CD1c-positive myeloid dendritic cell (primary cell): ENCODE measurements around the gene MCF2L.
A peak's percentile ranks its signal among the peaks of the same experiment; 100 is the strongest.
"Not testable (repeated sequence)": the region's sequence is repeated elsewhere in the genome, so short reads cannot be mapped to it uniquely, and the experiment has no call there.

ENCODE experiments used
- DNase-seq: peaks from one replicate; pipeline ENCODE4 v3.0.0-alpha.2; 2016; ENCODE audit errors: extremely low spot score

The MCF2L gene, protein sequence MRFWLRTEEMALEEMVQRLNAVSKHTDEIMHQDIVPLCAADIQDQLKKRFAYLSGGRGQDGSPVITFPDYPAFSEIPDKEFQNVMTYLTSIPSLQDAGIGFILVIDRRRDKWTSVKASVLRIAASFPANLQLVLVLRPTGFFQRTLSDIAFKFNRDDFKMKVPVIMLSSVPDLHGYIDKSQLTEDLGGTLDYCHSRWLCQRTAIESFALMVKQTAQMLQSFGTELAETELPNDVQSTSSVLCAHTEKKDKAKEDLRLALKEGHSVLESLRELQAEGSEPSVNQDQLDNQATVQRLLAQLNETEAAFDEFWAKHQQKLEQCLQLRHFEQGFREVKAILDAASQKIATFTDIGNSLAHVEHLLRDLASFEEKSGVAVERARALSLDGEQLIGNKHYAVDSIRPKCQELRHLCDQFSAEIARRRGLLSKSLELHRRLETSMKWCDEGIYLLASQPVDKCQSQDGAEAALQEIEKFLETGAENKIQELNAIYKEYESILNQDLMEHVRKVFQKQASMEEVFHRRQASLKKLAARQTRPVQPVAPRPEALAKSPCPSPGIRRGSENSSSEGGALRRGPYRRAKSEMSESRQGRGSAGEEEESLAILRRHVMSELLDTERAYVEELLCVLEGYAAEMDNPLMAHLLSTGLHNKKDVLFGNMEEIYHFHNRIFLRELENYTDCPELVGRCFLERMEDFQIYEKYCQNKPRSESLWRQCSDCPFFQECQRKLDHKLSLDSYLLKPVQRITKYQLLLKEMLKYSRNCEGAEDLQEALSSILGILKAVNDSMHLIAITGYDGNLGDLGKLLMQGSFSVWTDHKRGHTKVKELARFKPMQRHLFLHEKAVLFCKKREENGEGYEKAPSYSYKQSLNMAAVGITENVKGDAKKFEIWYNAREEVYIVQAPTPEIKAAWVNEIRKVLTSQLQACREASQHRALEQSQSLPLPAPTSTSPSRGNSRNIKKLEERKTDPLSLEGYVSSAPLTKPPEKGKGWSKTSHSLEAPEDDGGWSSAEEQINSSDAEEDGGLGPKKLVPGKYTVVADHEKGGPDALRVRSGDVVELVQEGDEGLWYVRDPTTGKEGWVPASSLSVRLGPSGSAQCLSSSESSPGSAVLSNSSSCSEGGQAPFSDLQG

DNA sequence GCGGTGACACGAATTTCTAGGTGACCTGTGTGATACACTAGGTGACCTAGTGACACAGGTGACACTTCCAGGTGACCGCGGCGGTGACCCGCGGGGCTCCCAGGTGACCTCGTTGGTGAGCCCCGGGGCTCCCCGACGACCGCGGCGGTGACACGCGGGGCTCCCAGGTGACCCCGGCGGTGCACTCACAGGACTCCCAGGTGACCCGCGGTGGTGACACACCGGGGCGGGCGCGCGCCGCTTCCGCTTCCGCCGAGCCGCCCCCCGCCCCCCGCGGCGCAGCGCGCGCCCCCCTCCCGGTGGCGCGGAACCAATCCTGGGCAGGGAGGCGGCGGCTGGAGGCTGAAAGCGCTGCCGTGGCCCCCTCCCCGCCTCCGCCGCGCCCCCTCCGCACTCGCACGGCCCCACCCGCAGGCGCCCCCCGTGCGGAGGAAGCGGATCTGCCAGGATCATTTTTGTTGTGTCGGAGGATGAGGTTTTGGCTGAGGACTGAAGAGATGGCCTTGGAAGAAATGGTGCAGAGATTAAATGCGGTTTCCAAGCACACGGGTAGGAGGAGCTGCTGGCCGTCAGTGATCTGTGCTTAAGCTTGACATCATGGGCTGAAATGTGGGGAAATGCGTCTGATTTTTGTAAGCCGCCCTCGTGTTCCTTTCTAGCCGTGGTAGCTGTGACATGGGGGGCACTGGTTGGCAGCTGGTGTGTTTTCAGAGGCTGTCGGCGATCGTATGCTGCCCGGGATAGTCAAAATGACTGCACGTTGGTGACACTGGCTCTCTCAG, at the start of gene MCF2L:
Gene MCF2L, plus strand, starts transcription at position 305 of the 782 bp plus-strand sequence. Its CDS starts 166 bp downstream, at position 471.
- DNase-seq: peak; percentile 27

DNA sequence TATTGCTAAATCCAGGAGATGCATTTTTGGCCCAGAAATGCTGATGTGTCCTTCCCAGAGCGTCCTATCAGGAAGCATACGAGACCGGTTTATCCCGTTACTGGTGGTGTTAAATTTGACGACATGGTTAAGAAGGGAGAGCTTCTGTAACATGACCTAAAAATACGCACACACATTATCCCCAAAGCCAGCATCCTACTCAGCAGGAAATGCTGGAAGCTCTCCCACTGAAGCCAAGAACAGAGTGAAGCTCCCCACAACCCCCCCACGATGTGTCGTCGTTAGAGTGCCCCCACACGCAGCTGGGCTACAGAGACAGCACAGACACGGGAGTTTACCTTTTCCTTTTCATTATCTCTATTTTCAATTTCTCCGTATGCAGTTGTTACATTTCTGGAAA, 45.1 kb upstream of the MCF2L start:
- DNase-seq: no peak

DNA sequence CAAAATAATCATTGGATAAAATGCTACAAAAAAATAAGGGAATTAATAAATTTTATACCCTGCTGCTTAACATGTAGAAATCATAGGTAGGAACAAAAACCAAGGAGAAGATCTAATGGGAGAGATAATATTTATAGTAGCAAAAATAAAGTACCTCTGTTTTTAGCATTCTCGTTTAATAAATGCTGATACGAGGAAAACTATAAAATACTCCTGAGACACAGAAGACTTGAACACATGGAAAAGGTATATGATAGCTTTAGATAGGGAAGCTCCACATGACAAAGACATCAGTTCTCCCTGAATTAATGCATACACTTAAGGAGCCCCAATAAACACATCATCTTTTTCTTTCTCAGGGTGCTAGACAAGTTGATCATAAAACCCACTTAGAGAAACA, 44.6 kb upstream of the MCF2L start:
- DNase-seq: no peak

DNA sequence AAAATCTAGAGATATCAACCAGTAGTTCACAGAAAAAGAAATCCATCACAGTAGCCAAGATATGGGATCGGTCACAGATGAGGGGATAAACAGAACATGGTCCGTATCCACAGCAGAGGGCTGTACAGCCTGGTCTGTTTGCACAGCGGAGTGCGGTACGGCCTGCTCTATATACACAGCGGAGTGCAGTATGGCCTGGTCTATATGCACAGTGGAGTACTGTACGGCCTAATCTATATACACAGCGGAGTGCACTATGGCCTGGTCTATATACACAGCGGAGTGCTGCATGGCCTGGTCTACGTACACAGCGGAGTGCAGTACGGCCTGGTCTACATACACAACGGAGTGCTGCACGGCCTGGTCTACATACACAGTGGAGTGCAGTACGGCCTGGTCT, 43.0 kb upstream of the MCF2L start:
- no peak for DNase-seq

DNA sequence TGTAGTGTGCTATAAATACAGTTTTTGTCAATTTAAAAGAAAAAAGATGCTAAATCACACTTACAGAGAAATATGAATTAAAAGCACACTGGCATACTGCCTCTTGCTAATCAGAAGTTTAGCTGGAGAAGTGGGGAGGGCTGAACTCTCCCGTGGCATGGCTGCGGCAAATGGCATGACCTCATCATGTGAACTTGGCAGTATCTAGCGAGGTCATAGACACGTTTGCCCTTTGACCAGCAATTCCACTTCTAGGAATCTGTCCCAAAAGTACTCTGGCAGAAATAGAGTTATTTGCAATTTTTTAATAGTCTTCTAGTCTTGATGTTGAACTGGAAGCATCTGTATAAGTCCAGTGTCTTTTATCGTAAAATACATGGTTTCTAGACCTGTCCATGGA, 42.0 kb upstream of the MCF2L start:
- no peak for DNase-seq

DNA sequence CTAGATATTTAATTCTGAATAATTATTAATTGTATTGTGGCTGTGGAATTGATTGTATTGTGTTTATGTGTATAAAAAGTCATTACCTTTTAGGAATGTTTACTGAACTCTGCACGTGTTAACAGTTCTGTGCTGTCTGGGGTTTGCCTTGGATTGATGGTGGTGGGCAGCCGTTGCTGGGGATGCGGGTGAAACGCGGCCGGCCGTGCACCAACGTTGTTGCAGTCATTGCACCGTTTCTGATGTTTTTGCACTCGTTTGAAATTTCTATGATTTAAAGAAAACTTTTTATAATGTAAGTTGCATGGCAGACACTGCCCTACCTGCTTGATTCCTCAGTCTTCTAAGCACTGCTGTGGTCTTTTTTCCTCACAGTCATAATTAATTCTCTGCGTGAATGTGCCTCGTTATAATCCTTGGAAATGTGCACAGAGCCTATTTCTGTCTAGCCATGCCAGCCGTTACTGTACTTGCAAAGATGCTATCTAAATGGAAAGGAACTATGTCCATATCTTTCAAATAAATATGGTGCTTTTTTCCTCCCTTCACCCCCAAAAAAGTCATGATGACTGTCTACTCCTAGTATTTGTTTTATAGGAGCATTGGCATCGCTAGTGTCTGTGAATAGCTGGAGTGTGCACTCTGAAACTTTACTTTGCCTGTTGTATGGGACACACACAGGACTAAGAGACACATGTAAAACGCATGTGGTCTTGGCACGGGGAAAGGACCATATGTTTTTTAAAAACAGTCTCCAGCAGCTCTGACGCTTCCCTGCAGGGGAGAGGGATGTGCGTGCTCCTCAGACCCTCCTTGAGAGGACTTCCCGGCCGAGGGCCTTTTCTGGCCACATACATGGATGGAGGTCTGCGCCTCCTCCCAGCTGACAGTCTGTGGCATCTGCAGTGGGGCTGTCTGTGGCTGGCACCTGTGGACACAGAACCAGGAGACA, 40.7 kb upstream of the MCF2L start:
- no peak for DNase-seq

DNA sequence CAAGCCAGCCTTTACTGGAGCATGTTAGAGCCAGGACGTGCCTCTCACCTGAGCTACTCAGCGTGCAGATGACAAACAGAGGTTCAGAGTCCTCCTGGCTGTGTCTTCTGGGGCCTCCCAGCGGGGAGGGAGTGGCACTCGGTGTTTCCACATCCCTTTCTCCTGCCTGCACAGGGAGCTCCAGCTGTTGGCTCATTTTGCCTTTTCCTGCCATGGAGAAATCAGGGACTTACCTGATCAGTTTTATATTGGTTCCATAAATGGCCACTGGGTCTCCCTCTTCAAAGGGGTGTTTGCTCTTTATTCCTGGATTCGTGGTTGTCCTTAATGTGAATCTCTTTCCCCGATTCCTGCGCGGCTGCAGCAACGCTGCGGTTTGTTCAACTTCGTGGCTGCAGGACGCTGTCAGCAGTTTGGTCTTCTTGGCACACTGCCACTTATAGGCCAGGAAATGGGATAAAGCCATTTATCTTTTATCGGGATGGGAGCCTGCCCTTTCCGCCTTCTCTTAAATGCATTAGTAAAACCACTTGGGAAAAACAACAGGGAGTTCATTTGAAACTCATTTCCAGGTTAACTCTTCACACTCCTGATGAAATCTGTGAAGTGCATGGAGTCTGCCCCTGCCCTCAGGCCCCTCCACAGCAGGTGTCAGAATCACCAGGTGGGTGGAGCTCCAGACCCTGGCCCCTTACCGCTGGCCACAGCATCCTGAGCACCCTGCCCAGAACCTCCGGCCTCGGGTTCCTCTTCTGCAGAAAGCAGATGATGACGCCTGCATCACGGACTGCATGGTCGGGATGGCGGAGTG, 39.8 kb upstream of the MCF2L start:
- peak; percentile 13 for DNase-seq

DNA sequence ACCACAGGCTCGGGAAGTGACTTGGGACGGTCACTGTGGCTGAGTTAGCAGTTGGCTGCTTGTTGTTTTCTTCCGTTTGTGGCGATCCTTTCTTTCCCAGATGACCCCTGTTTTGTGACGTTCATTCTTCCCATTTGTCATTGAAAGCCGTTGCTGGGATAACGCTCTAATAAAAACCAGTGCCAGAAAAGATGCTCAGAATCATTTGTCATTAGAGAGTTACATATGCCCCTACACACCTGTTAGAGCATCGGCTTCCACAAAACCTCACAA, 39.3 kb upstream of the MCF2L start:
- DNase-seq: no peak

DNA sequence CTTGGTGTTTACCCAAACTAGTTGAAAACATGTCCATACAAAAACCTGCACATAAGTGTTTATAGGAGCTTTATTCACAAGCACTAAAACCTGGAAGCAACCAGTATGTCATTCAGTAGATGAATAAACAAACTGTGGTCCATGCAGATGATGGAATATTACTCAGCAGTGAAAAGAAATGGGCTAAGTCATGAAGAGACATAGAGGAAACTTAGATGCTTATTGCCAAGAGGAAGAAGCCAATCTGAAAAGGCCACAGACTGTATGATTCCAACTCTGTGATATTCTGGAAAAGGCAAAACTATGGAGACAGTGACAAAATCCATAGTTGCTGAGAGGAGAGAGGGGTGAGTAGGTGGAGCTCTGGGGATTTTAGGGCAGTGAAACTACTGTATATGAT, 38.8 kb upstream of the MCF2L start:
- DNase-seq: no peak

DNA sequence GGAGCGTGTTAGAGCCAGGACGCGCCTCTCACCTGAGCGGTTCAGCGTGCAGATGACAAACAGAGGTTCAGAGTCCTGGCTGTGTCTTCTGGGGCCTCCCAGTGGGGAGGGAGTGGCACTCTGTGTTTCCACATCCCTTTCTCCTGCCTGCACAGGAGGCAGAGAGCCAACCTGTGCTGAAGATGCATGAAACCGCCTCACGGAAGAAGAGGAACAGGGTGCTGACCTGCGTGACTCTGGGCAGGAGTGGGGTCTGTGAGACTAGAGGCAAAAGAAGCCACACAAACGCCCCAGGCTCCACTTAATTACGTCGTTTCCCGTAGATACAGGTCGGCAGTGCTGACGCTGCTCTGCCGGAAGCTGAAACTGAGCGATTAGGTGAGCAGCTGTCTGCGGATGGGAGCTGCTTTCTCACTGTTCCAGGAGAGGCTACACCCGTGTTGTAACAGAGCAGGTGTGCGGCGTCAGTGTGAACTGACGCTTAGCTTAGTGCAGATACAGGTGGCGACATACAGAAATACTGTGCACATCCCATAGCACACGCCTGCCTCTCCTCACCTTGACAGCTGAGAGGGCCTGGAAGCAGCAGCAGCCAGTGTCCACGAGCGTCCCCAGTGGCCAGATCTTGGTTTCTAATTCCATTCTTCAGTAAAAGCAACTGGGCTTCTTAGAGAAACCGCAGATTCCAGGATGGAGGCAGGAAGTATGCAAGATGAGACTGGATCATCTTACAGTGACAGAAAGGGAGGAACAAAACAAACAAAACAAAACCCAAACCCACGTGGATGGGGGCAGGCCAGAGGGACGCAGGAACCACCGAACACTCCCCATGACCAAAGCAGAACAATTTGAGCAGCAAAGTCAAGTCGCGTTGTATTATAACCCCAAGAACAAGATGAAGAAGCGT, 37.7 kb upstream of the MCF2L start:
- no peak for DNase-seq

DNA sequence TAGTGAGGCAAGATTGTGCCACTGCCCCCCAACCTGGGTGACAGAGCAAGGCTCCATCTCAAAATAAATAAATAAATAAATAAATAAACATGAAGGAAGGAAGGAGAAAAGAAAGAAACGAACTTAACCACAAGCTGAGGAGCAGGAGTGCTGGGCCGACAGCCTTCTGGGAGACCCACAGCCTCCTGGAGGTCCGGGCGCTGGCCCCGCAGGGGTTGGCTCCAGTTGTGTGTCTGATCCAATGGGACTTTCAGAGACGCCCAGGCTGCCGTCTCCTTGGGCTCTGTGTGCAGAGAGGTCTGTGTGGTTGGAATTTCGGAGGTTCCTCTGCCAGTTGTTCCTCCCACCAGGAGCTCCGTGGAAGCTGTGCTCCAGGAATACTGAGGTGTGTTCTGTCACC, 36.0 kb upstream of the MCF2L start:
- DNase-seq: no peak

DNA sequence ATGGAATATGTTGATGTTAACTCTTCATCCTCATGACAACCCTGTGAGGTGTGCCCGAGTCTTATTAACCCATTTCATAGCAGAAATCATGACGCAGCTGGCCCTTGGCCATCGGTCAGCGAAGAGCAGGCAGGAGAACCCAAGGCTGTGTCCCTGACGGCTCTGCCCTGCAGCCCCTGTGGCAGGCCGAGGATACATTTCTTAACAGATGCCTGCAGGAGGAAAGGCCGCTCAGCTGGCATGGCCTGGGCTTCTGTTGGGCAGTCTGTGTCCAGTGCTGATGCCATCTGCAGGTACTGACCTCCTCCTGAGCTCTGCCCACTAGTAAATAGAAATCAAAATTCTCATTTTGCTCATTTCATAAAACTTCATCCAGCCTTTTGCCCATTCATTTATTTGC, 35.4 kb upstream of the MCF2L start:
- DNase-seq: no peak

DNA sequence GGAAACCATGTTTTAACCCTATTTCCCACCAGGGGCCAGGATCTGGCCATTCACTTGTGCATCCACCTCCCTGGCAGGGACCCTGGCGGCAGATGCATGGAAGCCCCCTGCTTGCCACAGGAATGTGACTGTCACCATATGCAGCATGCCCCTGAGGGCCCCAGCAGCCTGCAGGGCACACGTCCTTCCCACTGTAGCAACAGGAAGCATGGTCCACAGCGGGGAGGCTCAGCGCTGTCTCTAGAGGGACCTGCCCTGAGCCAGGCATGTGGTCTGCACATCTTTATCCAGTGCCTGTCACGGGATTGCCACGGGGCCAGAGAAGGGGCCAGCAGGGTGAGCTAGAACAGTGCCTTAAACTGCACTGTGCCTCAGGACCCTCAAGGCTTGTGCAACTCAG, 34.9 kb upstream of the MCF2L start:
- no peak for DNase-seq

DNA sequence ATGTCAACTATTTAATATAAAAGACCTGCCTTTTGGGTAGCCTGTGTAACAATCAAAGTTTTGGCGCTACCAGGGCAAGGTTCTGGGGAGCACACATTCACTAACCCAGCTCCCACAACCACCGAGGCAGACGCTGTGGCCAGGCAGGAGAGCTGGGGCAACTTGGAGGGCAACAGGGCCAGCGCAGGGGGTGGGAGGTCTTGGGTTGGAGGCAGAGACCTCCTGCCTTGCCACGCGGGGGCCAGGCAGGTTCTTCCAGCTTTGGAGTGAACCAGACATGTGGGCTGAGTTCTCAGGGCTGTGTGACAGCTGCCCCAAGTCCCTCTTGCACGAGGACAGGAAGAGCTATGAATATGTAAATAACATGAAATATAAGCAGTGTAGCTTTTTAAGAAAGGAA, 30.3 kb upstream of the MCF2L start:
- DNase-seq: no peak

DNA sequence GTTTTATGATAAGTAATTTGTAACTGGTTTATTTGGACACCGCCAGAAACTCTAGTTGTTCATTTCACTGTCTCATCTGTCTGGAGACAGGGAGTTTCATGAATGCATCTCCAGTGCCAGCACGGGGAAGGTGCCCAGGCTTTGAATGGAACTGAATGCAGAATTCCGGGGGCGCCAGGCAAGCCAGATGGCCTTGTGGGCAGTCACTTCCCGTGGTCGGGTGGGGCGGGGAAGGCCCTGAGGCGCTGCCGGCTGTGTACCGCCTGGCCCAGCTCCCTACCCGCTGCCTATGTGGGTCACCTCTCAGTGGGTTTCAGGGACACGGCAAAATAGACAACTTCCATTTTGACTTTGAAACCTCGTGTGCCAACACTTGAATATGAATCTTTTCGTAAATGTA, 28.8 kb upstream of the MCF2L start:
- no peak for DNase-seq

DNA sequence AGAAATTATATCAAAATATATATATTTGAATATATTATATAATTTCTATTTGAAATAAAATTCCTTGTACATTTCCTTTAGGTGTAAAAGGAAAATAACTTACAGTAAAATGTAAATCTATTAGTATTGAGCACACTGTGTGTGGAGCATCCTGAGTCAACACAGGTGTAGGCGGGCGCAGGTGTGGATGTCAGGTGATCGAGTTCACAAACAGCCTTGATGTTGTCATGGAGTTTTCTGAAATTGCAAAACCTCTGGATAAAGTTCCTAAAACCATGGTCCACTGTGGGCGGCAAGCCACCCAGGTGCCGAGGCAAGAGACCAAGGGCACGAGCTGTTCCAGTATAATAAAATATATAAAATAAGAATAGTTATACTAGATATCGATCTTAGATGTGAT, 27.7 kb upstream of the MCF2L start:
- DNase-seq: no peak

DNA sequence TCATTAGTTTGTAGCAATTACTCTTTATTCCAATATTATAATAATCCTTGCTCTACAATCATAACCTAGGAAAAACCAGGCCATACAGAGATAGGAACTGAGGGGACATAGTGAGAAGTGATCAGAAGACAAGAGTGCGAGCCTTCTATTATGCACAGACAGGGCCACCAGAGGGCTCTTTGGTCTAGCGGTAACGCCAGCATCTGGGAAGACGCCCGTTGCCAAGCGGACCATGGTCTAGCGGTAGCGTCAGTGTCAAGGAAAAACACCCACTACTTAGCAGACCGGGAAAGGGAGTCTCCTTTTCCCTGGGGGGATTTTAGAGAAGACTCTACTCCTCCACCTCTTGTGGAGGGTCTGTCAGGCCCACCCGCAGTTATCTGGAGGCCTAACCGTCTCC, 27.2 kb upstream of the MCF2L start:
- DNase-seq: not testable (repeated sequence)

DNA sequence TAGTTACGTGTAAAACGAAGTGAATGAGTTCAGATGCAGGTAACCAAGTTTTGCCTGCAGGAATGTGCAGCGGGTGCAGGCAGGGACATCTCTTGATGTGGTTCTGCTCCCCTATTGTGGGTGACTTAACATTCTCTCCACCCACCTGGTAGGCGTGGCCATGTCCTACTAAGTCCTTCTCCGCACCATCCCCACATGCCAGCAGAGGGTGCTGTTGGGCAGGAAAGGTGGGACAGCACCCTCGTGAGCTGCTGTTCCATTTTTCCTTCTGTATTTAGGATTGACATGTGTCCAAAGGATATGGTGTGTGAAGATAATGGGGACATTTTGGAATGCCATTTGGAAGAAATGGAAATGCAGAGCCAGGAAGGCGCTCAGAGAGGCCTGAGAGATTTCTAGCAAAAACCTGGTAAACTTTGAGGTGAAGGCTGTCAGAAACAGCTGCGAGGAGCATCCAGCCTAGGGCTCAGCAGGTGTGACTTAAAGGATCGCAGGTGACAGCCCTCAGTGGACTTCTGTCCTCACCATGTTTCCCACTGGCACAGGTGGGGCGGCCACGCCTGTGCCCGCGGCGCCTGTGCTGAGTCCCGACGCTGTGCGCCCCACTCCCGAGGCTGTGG, 26.2 kb upstream of the MCF2L start:
- peak; percentile 98 for DNase-seq
